Measurements from ENCODE around the gene MORC4.

Gene MORC4

GRCh38 chrX:106952089-106952488 lies 47.9 kb downstream of the MORC4 start:
- DNase-seq: no peak

DNA sequence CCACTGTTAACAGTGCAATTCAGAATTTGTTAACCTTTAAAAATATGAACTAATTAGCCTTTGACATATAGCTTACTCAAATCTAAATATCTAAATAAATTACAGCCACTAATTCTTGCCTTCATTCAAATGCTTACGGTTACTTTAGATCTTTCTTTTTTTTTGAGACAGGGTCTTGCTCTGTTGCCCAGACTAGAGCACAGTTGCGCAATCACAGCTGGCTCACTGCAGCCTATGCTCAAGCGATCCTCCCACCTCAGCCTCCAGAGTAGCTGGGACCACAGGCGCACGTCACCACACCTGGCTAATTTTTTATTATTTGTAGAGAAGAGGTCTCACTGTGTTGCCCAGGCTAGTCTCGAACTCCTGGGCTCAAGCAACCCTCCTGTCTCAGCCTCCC lies 48.8 kb downstream of the MORC4 start:
- no peak for DNase-seq

DNA sequence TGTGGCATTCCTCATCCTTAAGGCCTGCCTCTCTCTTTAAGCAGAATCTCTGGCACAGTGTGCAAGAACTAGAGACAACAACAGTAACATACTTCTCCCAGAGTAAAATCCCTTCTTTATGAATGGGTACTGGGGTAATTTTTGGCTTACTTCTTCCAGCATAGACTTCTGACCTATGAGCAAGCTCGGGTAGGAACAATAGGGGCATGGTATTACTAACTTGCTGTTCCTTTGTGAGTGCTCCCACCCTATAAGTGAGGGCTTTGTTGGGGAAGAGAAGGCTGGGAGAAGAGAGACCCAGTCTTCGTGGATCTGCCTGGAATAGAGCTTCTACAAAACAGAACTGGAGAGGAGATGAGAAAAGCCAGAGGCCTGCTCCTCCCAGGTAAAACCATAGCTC lies 49.6 kb downstream of the MORC4 start:
- no peak for DNase-seq

GRCh38 chrX:106949366-106949765 lies 50.6 kb downstream of the MORC4 start:
- no peak for DNase-seq

DNA sequence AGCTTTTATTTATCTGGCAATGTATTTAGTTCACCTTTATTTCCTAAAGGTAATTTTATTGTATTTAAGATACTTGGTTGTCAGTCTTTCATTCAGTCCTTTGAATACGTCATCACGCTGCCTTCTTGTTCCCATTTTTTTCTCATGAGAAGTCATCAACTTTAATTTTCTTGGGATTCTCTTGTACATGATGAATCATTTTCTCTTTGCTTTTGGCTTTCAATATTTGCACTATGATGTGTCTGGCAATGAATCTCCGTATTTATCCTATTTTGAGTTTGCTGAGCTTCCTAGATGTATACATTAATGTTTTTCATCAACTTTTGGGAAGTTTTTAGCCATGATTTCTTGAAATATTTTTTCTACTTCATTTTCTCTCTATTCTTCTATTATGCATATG lies 51.4 kb downstream of the MORC4 start:
- no peak for DNase-seq

GRCh38 chrX:106946464-106946863 lies 53.5 kb downstream of the MORC4 start:
- DNase-seq: no peak

GRCh38 chrX:106940068-106940467 lies 59.9 kb downstream of the MORC4 start:
- DNase-seq: no peak

DNA sequence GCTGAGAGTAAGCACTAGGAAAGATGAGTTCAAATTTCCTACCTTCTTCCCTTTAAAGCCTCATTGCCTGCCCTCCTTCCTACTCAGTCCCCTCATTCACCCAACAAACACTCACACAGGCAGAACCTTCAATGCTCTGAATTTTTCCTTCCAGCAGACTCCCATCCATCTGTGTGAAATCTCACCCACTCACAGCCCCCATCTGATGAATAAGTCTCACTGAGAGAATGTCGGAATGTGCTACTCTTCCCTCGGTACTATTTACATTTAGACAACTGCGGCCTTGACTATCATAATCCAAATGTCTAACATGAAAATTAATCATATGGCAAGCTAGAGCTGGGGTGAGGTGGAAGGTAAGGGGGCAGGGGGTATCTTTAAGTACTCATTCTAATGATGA lies 60.4 kb downstream of the MORC4 start:
- DNase-seq: no peak

DNA sequence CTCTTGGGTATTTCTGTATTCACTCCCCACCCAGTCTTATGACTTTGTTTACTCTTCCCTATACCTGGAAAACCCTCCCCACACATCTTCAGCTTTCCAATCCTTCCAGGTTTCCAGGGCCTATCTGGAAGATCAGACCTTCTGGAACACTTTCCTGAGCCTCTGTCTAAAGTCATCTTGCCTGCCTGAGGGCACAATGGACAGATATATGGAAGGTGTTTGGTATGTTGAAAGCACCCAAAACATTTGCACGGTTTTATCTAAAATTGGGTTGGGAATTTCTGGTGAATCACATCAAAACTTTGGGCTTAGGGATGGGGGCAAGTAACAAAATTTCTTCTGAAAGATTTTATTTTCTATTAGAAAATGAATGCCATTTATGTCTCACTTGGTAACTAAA lies 63.8 kb downstream of the MORC4 start:
- no peak for DNase-seq

- no peak for DNase-seq
These were observed 64.8 kb downstream of the MORC4 start for GRCh38 chrX:106935175-106935574.

DNA sequence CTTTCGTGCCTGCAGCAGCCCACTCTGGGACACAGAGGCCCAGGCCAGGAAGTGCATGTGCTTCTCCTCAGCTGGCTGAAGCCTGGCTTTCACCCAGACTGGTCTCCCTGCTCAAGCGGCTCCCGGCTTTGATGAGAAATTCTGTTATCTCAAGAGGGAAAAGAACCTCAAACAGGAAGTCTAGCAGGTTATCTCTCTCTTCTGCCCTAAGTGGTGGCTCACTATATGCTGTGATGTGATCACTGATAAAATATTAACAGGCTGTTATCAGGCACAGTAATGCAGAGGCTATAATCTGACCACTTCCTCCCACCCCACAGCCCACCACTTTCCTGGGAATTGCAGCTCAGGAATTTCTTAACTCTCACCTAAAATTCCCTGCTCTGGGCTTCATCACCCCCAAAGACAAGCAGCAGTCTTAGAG lies 66.5 kb downstream of the MORC4 start:
- no peak for DNase-seq

GRCh38 chrX:106932960-106933537 lies 67.0 kb downstream of the MORC4 start:
- DNase-seq: no peak

- DNase-seq: no peak
These were observed 67.5 kb downstream of the MORC4 start for GRCh38 chrX:106932492-106932923.

- DNase-seq: no peak
These were observed 68.1 kb downstream of the MORC4 start for GRCh38 chrX:106931831-106932491.

DNA sequence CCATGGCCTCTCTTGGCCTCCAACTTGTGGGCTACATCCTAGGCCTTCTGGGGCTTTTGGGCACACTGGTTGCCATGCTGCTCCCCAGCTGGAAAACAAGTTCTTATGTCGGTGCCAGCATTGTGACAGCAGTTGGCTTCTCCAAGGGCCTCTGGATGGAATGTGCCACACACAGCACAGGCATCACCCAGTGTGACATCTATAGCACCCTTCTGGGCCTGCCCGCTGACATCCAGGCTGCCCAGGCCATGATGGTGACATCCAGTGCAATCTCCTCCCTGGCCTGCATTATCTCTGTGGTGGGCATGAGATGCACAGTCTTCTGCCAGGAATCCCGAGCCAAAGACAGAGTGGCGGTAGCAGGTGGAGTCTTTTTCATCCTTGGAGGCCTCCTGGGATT lies 71.8 kb downstream of the MORC4 start:
- no peak for DNase-seq

GRCh38 chrX:106927700-106928099 lies 72.3 kb downstream of the MORC4 start:
- DNase-seq: no peak

- DNase-seq: no peak
These were observed 73.0 kb downstream of the MORC4 start for GRCh38 chrX:106927023-106927422.

- DNase-seq: no peak
These were observed 78.4 kb downstream of the MORC4 start for GRCh38 chrX:106921637-106922036.

GRCh38 chrX:106919932-106920452 lies 80.0 kb downstream of the MORC4 start, which contains the start of gene CLDN2:
CLDN2 (plus strand) TSS chrX:106920402; CDS start chrX:106928229, 7,827 bp downstream.
- DNase-seq: no peak

DNA sequence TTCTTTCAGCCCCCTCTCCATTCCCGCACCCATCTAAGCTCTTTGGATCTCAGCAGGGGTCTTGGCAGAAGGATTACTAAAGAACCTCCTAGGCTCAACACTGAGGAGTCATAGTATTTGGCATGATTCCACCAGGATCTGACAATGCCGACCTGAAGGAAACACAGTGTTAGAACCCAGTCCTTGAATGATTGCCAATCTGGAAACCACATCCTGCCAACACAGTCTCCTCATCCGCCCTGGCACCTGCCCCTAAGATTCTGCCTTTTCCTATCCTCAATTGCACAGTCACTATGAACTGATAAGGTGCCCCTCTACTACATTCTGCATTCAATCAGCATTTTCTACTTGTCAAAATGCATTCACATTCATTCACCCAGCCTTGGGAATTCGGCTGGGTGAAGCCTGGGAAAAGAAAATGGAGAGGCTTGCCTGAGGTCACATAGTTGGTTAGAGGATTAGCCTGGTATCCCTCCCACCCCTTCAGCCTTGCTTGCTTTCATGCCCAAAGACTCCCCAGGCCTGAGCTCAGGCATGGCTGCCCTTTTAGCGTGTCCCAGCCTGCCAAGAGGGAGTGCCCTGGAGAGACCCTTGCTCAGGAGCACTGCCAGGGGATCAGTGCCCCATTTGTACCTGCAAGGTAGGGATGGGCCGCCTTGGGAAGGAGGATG lies 82.0 kb downstream of the MORC4 start:
- DNase-seq: no peak

DNA sequence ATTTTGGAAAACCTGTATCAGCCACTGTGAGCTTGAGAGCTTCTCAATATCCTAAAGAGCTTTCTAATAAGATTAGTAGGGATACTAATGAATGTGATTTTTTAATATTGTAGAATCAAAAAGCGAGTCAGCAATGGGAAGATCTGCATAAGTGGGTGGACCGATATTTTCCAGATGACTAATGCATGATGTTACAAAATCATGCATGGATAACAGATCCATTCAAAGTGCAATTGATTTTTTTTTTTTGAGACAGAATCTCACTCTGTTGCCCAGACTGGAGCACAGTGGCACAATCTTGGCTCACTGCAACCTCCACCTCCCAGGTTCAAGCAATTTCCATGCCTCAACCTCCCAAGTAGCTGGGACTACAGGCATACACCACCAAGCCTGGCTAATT lies 87.1 kb downstream of the MORC4 start:
- no peak for DNase-seq

- DNase-seq: no peak
These were observed 93.7 kb downstream of the MORC4 start for GRCh38 chrX:106906361-106906760.

GRCh38 chrX:106905064-106905708 lies 94.8 kb downstream of the MORC4 start:
- DNase-seq: no peak
